ENCODE data around the gene GPHN.

GRCh38 chr14:66965831-66966230 lies 457.9 kb downstream of the GPHN start:
- no peak for TF ChIP-seq CTCF (IDR thresholded peaks at IDR 0.05)
- TF ChIP-seq POLR2A (IDR thresholded peaks at IDR 0.05): no peak
